Activated naive CD8-positive, alpha-beta T cell treated with anti-CD3 and anti-CD28 coated beads, Interleukin-2, amount 50 U/mL, for 16 hours (primary cell): ENCODE data around the gene HBP1.
"Not testable (repeated sequence)": the region's sequence is repeated elsewhere in the genome, so short reads cannot be mapped to it uniquely, and the experiment has no call there.

Experiments used
- DNase-seq: peaks from one replicate; pipeline ENCODE4 v3.0.0-alpha.2; 2020; ENCODE audit warnings: low read depth, low spot score

HBP1 gene

GRCh38 chr7:107168233-107169119 is at the start of gene HBP1:
TSS of gene HBP1 (plus strand) at chr7:107169003. CDS start at chr7:107179894, 10,891 bp downstream.
- peak; percentile 93 for DNase-seq

DNA sequence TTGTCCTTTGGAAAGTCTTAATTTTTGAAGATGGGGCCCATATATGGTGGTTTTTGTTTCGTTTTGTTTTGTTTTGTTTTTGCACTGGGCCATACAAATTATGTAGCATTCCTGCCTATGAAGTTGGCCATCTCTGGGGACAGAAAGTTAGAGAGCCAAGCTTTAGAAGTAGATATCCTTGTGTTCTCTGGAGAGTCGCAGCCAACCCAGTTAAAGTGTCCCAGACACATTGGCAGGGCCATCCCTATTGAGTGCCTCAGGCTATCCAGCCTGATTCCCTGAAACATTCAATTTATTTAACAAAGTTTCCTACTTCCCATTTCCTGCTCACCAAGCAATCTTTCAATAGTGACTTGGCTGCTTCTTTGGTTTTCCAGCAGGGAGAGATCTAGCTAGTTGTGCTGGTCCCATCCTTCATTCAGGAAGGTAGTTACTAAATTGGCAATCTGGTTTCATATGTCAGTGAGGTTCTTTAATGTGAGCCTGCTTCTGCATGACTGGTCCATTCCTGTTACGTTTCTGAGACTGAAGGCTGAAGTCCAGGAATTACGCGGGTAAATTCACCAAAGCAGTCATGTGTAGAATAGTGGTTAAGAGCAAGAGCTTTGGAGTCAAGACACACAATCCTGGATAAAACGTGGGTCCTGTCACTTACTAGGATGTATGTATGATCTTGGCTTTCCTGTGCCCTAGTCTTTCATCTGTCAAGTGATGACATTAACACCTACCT is 49.3 kb upstream of the HBP1 start:
- DNase-seq, result no peak

GRCh38 chr7:107122486-107122911 is 46.3 kb upstream of the HBP1 start:
- no peak for DNase-seq

DNA sequence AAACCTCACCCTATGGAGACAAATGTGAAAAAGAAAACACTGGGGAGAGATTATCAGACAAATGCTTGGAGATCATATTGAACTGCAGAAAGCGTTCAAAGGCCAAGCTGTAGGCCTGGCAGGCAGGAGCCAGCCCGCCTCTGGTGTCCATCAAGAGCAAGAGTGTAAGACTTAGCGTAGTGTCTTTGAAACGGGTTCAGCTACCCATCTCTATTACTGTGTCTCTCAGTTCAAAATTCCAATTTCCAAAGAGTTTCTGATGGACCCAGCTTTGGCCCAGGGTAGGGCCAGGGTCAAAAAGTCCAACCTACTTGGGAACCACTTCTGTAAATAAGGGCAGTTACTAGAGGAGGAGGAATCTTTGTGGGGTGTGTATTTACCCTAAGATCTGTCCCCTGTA is 45.4 kb upstream of the HBP1 start:
- DNase-seq, result no peak

DNA sequence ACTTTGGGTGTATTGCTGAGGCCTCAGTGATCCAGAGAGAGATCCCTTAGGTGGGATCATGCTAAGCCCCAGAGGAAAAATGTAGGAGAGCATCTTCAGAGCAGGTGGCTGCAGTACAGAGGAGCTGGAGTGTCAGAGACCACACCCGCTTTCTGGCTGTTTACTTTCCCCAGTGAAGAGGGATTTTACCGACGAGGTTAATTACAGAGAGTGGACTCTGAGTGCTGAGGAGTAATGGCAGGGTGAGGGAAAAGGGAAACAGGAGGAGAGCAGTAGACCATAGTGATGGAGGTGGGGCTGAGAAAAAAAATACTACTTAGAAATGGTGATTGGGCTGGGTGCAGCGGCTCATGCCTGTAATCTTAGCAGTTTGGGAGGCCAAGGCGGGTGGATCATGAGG is 43.3 kb upstream of the HBP1 start:
- DNase-seq, result no peak

DNA sequence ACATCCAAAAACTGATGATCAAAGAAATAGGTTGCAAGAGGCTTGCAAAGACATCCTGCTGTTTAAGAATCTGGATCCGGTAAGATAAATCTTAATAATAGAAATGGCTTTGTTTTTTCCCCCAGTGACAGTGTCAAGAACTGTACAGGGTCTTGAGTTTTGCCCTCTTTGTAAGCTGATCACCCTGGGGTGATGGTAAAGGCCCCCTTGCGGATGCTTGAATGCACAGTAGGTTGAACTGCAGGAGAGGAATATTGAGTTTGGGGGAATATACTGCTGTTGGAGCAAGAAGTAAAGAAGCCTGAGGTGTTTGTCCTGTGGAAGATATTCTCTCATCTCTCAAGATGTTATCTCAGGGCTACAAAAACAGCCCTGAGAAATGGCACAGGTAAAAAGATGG is 40.6 kb upstream of the HBP1 start:
- no peak for DNase-seq

GRCh38 chr7:107128748-107129147 is 40.1 kb upstream of the HBP1 start:
- no peak for DNase-seq

- DNase-seq, result no peak
Observed at GRCh38 chr7:107130487-107131220, 38.1 kb upstream of the HBP1 start.

DNA sequence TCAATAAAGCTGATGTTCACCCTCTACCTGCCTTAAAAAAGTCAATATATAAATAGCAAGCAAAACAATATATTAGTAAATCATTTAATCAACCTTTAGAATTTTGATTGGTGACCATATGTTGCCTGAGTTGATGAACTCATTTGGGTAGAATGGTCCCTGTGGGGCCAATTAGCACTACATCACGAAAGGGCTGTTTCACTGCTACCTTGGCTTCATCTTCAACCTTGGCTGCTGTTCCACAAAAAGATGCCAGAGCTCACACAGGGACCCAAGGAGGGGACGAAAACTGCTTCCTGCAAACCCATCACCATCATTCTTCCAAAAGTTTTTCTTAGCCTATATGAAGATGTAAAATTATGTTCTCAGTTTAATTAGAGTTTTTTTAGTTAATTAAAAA is 35.4 kb upstream of the HBP1 start:
- DNase-seq, result no peak

- no peak for DNase-seq
Observed at GRCh38 chr7:107138696-107139420, 29.9 kb upstream of the HBP1 start.

DNA sequence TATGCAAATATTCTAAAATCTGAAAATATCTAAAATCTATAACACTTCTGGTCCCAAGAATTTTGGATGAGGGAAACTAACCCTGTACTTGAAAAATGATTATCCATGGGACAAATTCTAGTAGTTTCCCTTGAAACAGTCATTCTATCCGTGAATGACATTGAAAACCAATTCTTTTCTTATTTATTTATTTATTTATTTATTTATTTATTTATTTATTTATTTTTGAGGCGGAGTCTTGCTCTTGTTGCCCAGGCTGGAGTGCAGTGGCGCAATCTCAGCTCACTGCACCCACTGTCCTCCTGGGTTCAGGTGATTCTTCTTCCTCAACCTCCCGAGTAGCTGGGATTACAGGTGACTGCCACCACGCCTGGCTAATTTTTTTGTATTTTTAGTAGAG is 24.9 kb upstream of the HBP1 start:
- not testable (repeated sequence) for DNase-seq

GRCh38 chr7:107145067-107145838 is 23.6 kb upstream of the HBP1 start:
- no peak for DNase-seq

DNA sequence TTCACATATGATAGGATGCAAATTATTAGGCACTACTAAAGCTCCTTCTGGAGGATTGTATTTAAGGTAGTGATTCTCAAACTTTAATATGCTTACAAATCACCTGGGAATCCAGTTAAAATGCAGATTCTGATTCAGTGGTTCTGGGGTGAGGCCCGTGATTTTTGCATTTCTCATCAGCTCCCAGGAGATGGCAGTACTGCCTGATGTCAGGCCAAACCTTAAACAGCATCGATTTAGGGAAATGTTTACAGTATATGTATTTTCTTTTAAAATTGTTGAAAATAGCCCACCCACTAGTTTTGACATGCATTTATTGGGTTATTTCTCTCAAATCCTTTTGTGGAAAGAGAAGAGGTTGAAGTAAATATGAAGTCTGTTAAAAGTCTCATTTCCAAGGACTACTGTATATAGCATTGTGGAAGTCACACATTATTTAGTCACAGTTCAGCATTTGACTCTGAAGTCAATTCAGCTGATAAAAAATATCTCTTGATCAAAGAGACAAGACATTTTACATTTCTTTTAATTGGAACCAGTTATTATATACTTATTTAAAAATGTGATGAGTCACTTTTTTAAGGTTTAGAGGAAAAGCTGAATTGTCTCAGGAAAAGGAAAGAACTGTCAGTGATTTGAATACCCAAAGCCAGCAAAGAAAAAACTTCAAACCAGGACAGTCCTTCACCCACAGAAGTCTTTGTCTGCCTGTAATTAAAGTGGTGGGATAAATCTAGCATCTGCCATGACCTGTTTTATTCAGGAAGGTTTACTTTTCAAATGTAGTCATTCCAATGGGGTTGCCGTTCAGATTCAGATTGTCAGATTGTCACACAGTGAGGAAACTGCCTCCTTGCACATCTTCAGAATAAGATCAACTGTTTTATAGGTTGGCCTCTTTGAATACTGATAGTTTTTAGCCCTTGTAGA is 21.1 kb upstream of the HBP1 start:
- DNase-seq, result no peak

DNA sequence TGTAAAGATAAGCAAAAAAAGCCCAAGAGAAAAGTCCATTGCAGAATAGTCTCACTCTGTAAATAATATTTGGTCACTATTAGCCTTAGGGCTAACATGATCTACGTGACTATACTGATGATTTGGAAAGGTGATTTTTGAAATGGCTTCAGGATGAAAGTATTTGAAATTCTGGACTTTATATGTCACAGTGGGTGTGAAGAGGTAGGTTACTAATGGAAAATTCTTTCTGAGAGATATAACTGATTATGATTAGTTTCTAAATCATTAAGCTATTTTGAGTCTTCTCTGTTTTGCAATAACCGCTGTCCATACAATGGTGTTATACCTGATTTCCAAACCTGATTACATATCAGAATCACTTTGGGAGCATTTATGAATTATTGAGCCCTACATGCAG is 20.1 kb upstream of the HBP1 start:
- no peak for DNase-seq

- DNase-seq, result no peak
Observed at GRCh38 chr7:107149863-107150262, 18.9 kb upstream of the HBP1 start.

DNA sequence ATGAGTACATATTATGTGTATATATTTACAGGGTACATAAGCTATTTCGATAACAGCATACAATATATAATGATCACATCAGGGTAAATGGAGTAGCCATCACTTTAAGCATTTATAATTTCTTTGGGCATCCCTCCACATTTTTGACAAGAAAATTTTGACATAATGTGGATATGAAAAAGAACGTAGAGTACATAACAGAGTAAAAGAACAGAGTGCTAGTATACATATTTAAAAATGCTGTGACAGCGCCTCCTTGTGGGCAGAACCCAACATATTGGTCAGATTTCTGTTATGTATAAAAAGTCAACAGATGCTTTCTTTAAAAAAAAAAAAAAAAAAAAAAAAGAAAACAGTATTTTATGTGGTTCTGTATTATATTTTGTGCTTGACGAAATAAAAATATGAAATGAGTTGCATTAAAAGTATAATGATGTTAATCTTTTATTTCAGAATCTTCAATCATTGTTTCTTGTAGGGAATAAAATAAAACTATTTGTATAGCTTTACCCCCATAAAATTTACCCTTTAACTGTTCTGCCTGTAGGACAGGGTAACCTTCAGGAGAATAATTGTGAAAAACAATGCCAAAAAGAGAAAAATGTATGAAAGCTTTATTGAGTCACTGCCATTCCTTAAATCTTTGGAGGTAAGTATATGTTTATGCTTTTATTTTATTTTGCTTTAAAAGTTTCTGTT is 18.3 kb upstream of the HBP1 start:
- DNase-seq, result peak; percentile 53

GRCh38 chr7:107151538-107151937 is 17.3 kb upstream of the HBP1 start:
- DNase-seq, result no peak

- no peak for DNase-seq
Observed at GRCh38 chr7:107152011-107152410, 16.8 kb upstream of the HBP1 start.

DNA sequence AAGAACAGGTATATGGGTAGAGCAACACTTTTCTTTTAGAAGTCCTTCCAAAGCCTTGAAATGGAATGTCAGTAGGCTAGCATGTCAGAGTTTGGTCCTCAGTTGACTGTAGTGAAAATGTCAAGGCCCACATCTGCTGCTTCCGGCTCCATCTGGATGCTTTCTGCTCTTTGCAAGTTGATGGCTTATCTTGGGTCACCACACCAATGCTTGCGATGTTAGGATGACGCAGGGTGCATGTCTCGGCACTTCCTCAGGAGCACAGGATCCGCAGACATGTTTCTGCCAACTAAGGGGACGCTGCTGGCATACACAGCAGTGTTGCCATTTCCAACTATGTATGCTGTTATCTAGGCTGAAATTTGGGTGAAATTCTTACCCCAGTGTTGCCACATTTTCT is 14.0 kb upstream of the HBP1 start:
- no peak for DNase-seq
